GM21390 (cell line): ENCODE results near the gene SULF2.

Source experiments
- ATAC-seq: cut with Tn5 transposase; IDR thresholded peaks from one replicate; pipeline ENCODE4 v1.9.1; 2021; ENCODE audit not compliant: unreplicated experiment

SULF2 gene

DNA sequence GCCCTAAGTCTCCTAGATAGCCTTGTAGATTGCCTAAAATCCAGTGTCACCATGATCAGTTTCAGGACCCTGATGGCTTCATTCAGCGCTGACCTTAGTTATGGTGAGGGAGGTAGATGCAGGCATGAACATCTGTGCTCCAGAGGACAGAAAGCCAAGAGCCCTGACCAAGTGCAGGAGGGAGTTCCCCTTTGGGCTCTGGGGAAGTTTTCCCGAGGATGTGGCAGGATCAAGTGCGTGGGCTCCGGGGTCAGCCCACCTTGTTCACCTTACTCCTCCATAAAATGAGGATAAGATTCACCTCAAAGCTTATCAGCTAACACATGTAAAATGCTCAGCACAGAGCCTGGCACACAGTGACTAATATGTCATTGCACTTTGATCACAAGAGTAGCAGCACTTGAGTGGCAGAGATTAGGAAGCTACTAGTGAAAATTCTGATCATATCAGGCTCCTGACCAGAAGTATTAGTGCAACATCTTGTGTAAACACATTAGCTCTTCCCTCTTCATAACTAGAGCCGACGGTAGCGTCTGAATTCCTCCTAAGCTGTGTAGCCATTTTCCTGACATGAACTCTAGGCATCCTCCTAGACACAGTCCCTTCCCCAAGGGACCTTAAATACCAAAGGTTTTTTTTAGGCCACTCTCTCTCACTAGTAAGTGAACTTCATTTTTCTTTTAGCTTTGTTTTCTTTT is 125.2 kb downstream of the SULF2 start:
- ATAC-seq: no peak

DNA sequence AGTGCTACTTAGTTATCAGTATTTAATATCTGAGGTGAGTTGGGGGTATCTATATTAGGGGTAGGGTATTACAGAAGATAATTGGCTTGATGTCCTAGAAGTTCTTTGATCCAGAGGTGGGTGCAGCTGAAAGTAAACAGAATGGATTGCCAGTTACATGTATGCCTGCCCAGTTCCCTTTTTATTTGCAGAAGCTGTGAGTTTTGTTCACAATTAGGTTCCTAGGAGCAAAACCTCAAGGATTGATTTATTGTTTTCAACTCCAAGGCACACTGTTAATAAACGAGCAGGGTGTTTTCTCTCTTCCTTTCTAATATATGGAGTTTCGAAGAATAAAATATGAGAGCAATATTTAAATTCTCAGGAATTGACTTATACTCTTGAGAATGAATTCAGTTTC is 129.0 kb downstream of the SULF2 start:
- ATAC-seq: no peak

DNA sequence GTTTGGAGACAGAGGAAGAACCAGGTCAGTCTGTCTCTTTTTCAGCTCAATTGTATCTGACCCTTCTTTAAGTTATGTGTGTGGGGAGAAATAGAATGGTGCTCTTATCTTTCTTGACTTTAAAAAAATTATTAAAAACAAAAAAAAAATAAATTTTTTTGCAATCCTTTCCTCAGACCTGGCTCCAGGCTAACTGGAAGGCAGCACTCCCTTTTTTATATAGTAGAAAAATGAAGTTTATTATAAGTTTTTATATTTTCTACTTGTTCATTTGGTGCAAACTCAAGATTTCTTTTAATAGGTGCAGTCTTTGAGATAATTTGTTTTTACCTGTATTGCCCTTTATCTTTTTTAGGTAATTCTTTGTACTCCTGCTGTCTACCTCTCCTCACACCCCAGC is 129.6 kb downstream of the SULF2 start:
- no peak for ATAC-seq

DNA sequence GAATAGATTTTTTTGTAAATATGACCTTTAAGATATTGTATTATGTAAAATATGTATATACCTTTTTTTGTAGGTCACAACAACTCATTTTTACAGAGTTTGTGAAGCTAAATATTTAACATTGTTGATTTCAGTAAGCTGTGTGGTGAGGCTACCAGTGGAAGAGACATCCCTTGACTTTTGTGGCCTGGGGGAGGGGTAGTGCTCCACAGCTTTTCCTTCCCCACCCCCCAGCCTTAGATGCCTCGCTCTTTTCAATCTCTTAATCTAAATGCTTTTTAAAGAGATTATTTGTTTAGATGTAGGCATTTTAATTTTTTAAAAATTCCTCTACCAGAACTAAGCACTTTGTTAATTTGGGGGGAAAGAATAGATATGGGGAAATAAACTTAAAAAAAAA is 130.9 kb downstream of the SULF2 start:
- no peak for ATAC-seq

- ATAC-seq: no peak
Measured at GRCh38 chr20:47653869-47654268, 131.4 kb downstream of the SULF2 start.

GRCh38 chr20:47652794-47653193 is 132.5 kb downstream of the SULF2 start:
- ATAC-seq: no peak

GRCh38 chr20:47652301-47652700 is 133.0 kb downstream of the SULF2 start:
- ATAC-seq: no peak

GRCh38 chr20:47648943-47649342 is 136.3 kb downstream of the SULF2 start:
- no peak for ATAC-seq

DNA sequence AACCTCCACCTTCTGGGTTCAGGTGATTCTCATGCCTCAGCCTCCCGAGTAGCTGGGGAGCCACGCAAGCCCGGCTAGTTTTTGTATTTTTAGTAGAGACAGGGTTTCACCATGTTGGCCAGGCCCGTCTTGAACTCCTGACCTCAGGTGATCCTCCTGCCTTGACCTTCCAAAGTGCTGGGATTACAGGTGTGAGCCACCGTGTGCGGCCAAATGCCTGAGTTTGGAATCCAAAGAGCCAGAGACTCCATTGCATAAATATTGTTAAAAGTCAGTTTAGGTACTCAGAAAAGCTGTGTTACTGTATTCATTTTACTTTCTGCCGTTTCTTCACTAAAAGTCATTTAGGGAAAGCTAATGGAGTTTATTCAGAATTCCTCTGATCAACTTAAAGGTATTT is 137.3 kb downstream of the SULF2 start:
- no peak for ATAC-seq

- no peak for ATAC-seq
Measured at GRCh38 chr20:47645632-47646031, 139.6 kb downstream of the SULF2 start.

DNA sequence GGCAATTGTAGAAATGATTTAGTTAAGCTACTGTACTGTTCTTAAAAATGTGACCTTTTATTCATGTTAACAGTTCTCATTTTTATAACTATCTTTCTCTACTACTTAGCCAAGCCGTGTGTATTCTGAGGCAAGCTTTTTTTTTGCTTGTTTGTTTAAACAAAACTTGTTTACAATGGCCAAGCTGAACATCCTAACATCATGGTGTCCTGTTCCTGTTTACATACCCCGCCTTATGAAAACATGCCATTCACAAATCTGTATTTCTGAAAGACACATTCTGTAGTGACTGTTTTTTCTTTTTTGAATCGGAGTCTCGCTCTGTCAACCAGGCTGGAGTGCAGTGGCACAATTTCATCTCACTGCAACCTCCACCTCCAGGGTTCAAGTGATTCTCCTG is 142.7 kb downstream of the SULF2 start:
- ATAC-seq: no peak

- no peak for ATAC-seq
Measured at GRCh38 chr20:47642118-47642517, 143.2 kb downstream of the SULF2 start.

- no peak for ATAC-seq
Measured at GRCh38 chr20:47638851-47639250, 146.4 kb downstream of the SULF2 start.

DNA sequence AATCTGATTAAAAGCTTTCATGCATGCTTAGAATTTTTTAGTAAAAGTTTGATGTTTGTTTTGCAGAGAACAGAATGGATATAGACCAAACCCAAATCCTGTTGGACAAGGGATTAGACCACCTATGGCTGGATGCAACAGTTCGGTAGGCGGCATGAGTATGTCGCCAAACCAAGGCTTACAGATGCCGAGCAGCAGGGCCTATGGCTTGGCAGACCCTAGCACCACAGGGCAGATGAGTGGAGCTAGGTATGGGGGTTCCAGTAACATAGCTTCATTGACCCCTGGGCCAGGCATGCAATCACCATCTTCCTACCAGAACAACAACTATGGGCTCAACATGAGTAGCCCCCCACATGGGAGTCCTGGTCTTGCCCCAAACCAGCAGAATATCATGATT is 150.0 kb downstream of the SULF2 start:
- ATAC-seq: no peak

- no peak for ATAC-seq
Measured at GRCh38 chr20:47631078-47631477, 154.2 kb downstream of the SULF2 start.

DNA sequence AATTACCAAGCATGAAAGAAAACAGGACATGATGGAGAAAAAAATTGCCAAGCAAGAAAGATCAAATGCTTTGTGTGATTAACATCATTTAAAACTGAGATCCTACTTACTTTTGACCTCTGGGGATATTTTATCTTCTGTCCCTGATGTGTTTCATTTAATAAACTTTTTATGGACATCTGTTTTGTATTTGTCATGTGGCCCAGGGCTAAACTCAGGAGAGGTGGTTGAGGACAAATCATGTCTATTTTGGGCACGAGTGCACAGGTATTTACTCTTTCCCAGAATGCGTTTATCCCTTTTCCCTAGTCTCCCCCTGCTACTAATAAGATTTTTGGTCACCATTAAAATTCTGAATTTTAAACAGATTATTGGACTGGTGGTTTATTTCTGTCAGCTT is 155.4 kb downstream of the SULF2 start:
- ATAC-seq: no peak

DNA sequence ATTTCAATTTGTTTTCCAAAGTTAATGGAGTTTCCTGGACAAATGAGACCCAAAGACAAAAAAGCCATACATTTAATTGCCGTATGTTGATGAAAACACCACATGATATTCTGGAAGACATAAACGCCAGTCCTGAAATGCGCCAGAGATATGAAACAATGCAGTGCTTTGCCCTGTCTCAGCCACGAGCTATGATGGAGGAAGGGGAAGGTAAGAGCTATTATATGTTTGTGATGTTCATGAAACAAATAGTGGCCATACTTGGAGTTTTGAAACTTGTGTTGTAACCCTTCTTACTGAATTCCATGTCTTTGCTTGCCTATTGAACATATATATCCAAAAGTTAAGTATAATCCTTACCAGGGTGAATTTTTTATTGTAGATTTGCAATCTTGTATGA is 157.7 kb downstream of the SULF2 start:
- ATAC-seq: no peak

DNA sequence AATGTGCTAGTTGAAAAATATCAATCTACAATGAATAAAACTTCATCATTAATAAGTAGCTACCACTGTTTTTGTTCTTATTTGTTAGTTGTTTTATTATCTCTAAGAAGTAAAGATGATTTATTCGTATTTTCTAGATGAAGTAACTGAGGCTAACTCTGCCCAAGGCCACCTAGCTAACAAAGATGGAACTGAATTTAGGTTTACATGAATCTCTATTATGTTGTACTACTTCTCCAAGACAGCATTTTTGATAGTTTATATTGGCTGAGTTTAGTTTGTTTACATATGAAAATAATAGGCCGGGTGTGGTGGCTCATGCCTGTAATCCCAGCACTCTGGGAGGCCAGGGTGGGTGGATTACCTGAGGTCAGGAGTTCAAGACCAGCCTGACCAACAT is 162.1 kb downstream of the SULF2 start:
- ATAC-seq: no peak

GRCh38 chr20:47622118-47622665 is 163.1 kb downstream of the SULF2 start:
- ATAC-seq: no peak

DNA sequence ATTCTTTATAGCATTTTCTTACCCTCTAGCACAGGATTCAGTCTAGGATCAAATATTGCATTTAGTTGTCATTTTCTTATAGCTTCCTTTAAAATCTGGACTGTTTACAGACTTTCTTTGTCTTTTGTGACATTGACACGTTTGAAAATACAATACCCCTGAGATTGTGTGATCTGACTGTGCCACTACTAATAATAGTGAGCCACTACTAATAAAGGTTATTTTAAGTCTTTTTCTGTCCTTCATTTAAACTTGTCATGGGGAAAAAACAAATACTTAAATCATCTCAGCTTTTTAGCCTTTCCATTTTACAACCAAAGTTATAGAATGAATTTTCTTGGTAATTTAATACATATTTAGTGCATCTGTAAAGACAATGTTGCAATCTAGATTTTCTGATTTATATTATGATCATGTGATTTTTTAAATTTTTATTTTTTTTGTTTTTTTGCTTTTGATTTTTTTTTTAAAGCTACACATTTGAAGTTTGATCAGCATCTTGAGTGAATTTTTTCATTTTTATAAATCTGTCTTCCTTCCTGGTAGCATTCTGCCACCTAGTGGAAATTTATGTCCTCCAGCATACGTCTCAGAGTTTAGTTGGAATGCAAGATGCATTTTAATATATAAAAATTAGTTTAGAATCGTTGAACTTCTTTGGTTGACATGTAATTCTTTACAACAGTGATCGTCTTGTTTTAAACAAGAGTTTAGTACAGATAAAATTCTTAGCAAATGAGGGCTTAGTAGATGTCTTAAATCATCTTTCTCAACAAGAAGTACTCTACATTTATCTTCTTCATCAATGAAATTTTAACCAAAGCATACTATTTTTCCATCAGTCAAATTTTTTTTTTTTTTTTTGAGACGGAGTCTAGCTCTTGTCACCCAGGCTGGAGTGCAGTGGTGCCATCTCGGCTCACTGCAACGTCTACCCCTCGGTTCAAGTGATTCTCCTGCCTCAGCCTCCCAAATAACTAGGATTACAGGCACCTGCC is 164.2 kb downstream of the SULF2 start:
- no peak for ATAC-seq

GRCh38 chr20:47618479-47618878 is 166.8 kb downstream of the SULF2 start:
- ATAC-seq: no peak
